A673 (cell line): ENCODE data around the gene RNU6-8.

Source experiments
- CTCF ChIP-seq: fragments of 300-800, 200-600 bp; sonication (generic); conservative IDR thresholded peaks from 2 replicates; pipeline ENCODE4 v1.5.1; 2017; ENCODE audit warnings: low read depth, mild to moderate bottlenecking, antibody characterized with exemption, low read length, moderate library complexity, mixed read lengths
- EZH2 ChIP-seq: fragments of 200-600 bp; sonication (generic); IDR thresholded peaks from 2 replicates; pipeline ENCODE4 v1.6.1; 2017; ENCODE audit warnings: borderline replicate concordance, low read depth, mild to moderate bottlenecking, mixed read lengths, antibody characterized with exemption, low read length; ENCODE audit not compliant: poor library complexity, severe bottlenecking

- TF ChIP-seq CTCF = no peak
- no peak for TF ChIP-seq EZH2
Measured at GRCh38 chr14:32195636-32196035, 7.4 kb downstream of the RNU6-8 start.
